ENCODE measurements around the gene OTOS. TPM values are rescaled to one million over a fixed set of nuclear protein-coding genes. Genes with fewer than 3 reads are reported as not detected.

OTOS gene
- total and polyA plus RNA-seq, 2 of the 4 experiments (the other 2 are of a cell fraction): 0.34 TPM; not detected in 1

DNA sequence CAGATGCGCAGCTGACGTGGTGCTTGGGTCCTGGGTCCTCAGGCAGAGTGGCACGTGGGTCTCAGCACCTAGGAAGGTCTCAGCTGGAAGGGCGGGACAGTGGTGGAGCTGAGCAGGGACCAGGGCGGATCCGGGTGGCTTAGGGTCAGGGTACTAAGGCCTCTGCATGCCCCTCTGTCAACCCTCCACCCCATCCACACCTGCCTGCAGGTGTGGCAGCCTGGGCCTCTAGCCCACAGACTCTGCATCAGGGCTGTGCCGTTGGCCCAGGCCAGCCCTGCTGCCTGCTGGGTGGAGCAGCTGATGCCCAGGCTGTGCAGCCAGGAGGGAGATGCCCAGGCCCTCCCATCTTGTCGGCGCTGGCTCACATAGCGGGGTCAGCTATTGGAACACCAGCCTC, 24.6 kb upstream of the OTOS start:
- no peaks in the 10 kb centered on the region for H3K9me1 ChIP-seq (ENCODE audit: insufficient read depth, low read length)
- H3K23ac ChIP-seq (ENCODE audit: low read depth, low read length): no peak overlapping the region
- dilution Hi-C loops (cut with HindIII; ENCODE audit: low sequenced_read_pairs, unreplicated experiment) (no loop called here), in situ Hi-C loops (cut with MboI; ENCODE audit: low sequenced_read_pairs) (no loop called here), intact Hi-C loops (cut with micrococcal nuclease) (no loop called here)
- CTCF ChIA-PET: no interaction called here
- no peak overlapping the region for H3K4me3 ChIP-seq (ENCODE audit: insufficient read depth, low read depth, low read length)
- H2BK20ac ChIP-seq (ENCODE audit: low read depth, low read length): no peak overlapping the region
- H3K9me3 ChIP-seq (ENCODE audit: control insufficient read depth, insufficient read depth, low read length): no peaks in the 10 kb centered on the region
- no peak overlapping the region for H3K14ac ChIP-seq (replicated peaks; ENCODE audit: low read depth, low read length)
- H2AFZ ChIP-seq (replicated peaks; ENCODE audit: low read length, poor library complexity): no peak overlapping the region
- no peak overlapping the region for H3K56ac ChIP-seq (ENCODE audit: extremely low read depth, insufficient read depth, low read length)
- H3K36me3 ChIP-seq (ENCODE audit: control insufficient read depth, insufficient read depth, low read length): no peaks in the 10 kb centered on the region
- H4K91ac ChIP-seq (ENCODE audit: insufficient read depth, low read depth, low read length): no peak overlapping the region
- DNase-seq: no peak
- H2AK9ac ChIP-seq (replicated peaks; ENCODE audit: low read depth, low read length, poor library complexity): no peak overlapping the region
- TF ChIP-seq BHLHE40 (IDR thresholded peaks at IDR 0.05; ENCODE audit: low read depth, low read length): no peak
- TF ChIP-seq ELK1 (IDR thresholded peaks at IDR 0.05; ENCODE audit: borderline replicate concordance, low read depth, low read length): no peak
- no peak for TF ChIP-seq MAFK (IDR thresholded peaks at IDR 0.05; ENCODE audit: low read depth, low read length)
- TF ChIP-seq FOS (IDR thresholded peaks at IDR 0.05; ENCODE audit: low read depth, low read length): no peak
- no peak for TF ChIP-seq SMC3 (IDR thresholded peaks at IDR 0.05; ENCODE audit: low read depth, low read length)
- TF ChIP-seq RAD21 (IDR thresholded peaks at IDR 0.05; ENCODE audit: low read length): no peak
- no peak for TF ChIP-seq USF2 (IDR thresholded peaks at IDR 0.05; ENCODE audit: low read depth, low read length)
- no peak for TF ChIP-seq RCOR1 (IDR thresholded peaks at IDR 0.05; ENCODE audit: insufficient replicate concordance, low read length)
- no peak for TF ChIP-seq MXI1 (IDR thresholded peaks at IDR 0.05; ENCODE audit: borderline replicate concordance, low read depth, low read length)
- no peak for TF ChIP-seq RFX5 (IDR thresholded peaks at IDR 0.05; ENCODE audit: low read depth, low read length)
- TF ChIP-seq CHD1 (IDR thresholded peaks at IDR 0.05; ENCODE audit: low read depth, low read length): no peak
- TF ChIP-seq, protein P1, sequence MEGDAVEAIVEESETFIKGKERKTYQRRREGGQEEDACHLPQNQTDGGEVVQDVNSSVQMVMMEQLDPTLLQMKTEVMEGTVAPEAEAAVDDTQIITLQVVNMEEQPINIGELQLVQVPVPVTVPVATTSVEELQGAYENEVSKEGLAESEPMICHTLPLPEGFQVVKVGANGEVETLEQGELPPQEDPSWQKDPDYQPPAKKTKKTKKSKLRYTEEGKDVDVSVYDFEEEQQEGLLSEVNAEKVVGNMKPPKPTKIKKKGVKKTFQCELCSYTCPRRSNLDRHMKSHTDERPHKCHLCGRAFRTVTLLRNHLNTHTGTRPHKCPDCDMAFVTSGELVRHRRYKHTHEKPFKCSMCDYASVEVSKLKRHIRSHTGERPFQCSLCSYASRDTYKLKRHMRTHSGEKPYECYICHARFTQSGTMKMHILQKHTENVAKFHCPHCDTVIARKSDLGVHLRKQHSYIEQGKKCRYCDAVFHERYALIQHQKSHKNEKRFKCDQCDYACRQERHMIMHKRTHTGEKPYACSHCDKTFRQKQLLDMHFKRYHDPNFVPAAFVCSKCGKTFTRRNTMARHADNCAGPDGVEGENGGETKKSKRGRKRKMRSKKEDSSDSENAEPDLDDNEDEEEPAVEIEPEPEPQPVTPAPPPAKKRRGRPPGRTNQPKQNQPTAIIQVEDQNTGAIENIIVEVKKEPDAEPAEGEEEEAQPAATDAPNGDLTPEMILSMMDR (conservative IDR thresholded peaks at IDR 0.05; ENCODE audit: low read depth, low read length): no peak
- no peak for TF ChIP-seq CEBPB (IDR thresholded peaks at IDR 0.05; ENCODE audit: low read depth, low read length)
- TF ChIP-seq MAZ (IDR thresholded peaks at IDR 0.05; ENCODE audit: borderline replicate concordance, low read depth, low read length): no peak
- TF ChIP-seq NFE2L2 (IDR thresholded peaks at IDR 0.05; ENCODE audit: low read depth, low read length): no peak
- no peak for TF ChIP-seq POLR2A (IDR thresholded peaks at IDR 0.05; ENCODE audit: low read depth, low read length)
- no peak overlapping the region for H2BK120ac ChIP-seq (ENCODE audit: low read depth, low read length)
- H2BK5ac ChIP-seq (ENCODE audit: low read depth, low read length, poor library complexity, severe bottlenecking): no peak overlapping the region
- H4K8ac ChIP-seq (ENCODE audit: low read depth in 2 of 2, low read length in 2 of 2): no peak overlapping the region
- BruUV-seq (replicated peaks): no TSS peak
- H3K4me2 ChIP-seq (ENCODE audit: low read depth, low read length): no peak overlapping the region
- WGBS, 2 experiments (ENCODE audit: extremely low coverage in 2 of 2, insufficient read length in 1 of 2): 90% methylated on average over 2 of the region's 10 CpGs; no CpG with 5 or more reads in 1 of the 2 experiments
- H3K4me1 ChIP-seq (ENCODE audit: control insufficient read depth, insufficient read depth, low read length): no peaks in the 10 kb centered on the region; the same call in 1 of the 2 replicates
- POLR2A ChIA-PET (ENCODE audit: unreplicated experiment): no interaction called here
- H2BK15ac ChIP-seq (ENCODE audit: low read depth, low read length): no peak overlapping the region
- peaks cover 24% of the 10 kb centered on the region; the same call in 1 of the 2 replicates for H3K27me3 ChIP-seq (ENCODE audit: control insufficient read depth, insufficient read depth, low read length)
- H4K5ac ChIP-seq (ENCODE audit: low read depth, low read length): no peak overlapping the region
- H3K18ac ChIP-seq (ENCODE audit: low read depth, low read length): no peak overlapping the region
- H2AK5ac ChIP-seq (ENCODE audit: low read depth, low read length): no peak overlapping the region
- no peak for ATAC-seq (ENCODE audit: low read depth)
- no peak overlapping the region for H3K9ac ChIP-seq (ENCODE audit: low read depth, low read length)
- no peaks in the 10 kb centered on the region for H4K20me1 ChIP-seq (ENCODE audit: insufficient read depth, low read length)
- H3K27ac ChIP-seq (ENCODE audit: insufficient read depth, low read length): no peak overlapping the region
- H3K4ac ChIP-seq (ENCODE audit: low read depth, low read length): no peak overlapping the region
- no peaks in the 10 kb centered on the region for H3K79me1 ChIP-seq (ENCODE audit: low read depth in 1 of 2, low read length in 2 of 2)

Data from IMR-90 (cell line).